CD14-positive monocyte (primary cell): ENCODE data around the gene PIK3R3. TPM values are rescaled to one million over a fixed set of nuclear protein-coding genes. Genes with fewer than 3 reads are reported as not detected.

Experiments used
- DNase-seq, 3 donors: peaks; one replicate each; pipeline ENCODE4 v3.0.0-alpha.2; 2011 to 2022
- H2AFZ ChIP-seq: 2 replicates; pipeline ENCODE4 v1.6.0; 2012; ENCODE audit warnings: mild to moderate bottlenecking, low read depth, low read length, inconsistent platforms; ENCODE audit not compliant: insufficient read depth, poor library complexity, severe bottlenecking
- H3K27ac ChIP-seq, 2 donors: 1 replicate in 1 of 2; 2 replicates in 1 of 2; pipeline ENCODE4 v1.5.1; 2012 to 2013; ENCODE audit warnings: low read length in 2 of 2, control low read depth in 1 of 2, inconsistent platforms in 1 of 2, low read depth in 1 of 2, mild to moderate bottlenecking in 1 of 2
- H3K27me3 ChIP-seq, 2 donors: one replicate each; pipeline versions ENCODE4 v1.6.0 to v1.6.1; 2011 to 2013; ENCODE audit warnings: low read length in 2 of 2; ENCODE audit not compliant: control insufficient read depth in 2 of 2, insufficient read depth in 2 of 2
- H3K36me3 ChIP-seq, 2 donors: replicated peaks in 1 of 2; 1 replicate in 1 of 2; 2 replicates in 1 of 2; pipeline versions ENCODE4 v1.5.1 to v1.6.1; 2012 to 2013; ENCODE audit warnings: low read length in 2 of 2, control low read depth in 1 of 2, inconsistent platforms in 1 of 2, mild to moderate bottlenecking in 1 of 2; ENCODE audit not compliant: insufficient read depth in 2 of 2, control insufficient read depth in 1 of 2
- H3K4me1 ChIP-seq, 2 donors: 1 replicate in 1 of 2; 2 replicates in 1 of 2; pipeline versions ENCODE4 v1.5.1 to v1.6.1; 2012 to 2013; ENCODE audit warnings: low read length in 2 of 2, control low read depth in 1 of 2, inconsistent platforms in 1 of 2, mild to moderate bottlenecking in 1 of 2, moderate library complexity in 1 of 2; ENCODE audit not compliant: insufficient read depth in 2 of 2, control insufficient read depth in 1 of 2
- H3K4me2 ChIP-seq: replicated peaks from 2 replicates; pipeline ENCODE3; 2012; ENCODE audit warnings: low read length, moderate library complexity, mild to moderate bottlenecking; ENCODE audit not compliant: poor library complexity, severe bottlenecking; ENCODE audit errors: extremely low read depth
- H3K4me3 ChIP-seq, 3 experiments: fragments of 200-600 bp in 1 of 3; sonication (generic) in 1 of 3; replicated peaks in 1 of 3; 1 replicate in 2 of 3; 2 replicates in 1 of 3; pipeline ENCODE4 v1.5.1; 2011 to 2013; ENCODE audit warnings: low read length in 3 of 3, mild to moderate bottlenecking in 3 of 3, control low read depth in 2 of 3, low read depth in 2 of 3, inconsistent platforms in 1 of 3, moderate library complexity in 1 of 3
- H3K79me2 ChIP-seq: 2 replicates; pipeline ENCODE4 v1.6.0; 2012; ENCODE audit warnings: mild to moderate bottlenecking, control low read depth, inconsistent platforms, low read length, moderate library complexity; ENCODE audit not compliant: insufficient read depth
- H3K9ac ChIP-seq: 2 replicates; pipeline ENCODE4 v1.6.0; 2017; ENCODE audit warnings: low read length, mild to moderate bottlenecking; ENCODE audit not compliant: insufficient read depth, poor library complexity, severe bottlenecking
- H3K9me3 ChIP-seq, 2 donors: replicated peaks in 1 of 2; 1 replicate in 1 of 2; 2 replicates in 1 of 2; pipeline versions ENCODE4 v1.5.1 to v1.6.1; 2012 to 2013; ENCODE audit warnings: low read length in 2 of 2, control low read depth in 1 of 2; ENCODE audit not compliant: control insufficient read depth in 1 of 2, insufficient read depth in 1 of 2
- H4K20me1 ChIP-seq: 2 replicates; pipeline ENCODE4 v1.6.0; 2012; ENCODE audit warnings: mild to moderate bottlenecking, low read length, control low read depth, moderate library complexity; ENCODE audit not compliant: insufficient read depth
- H3K27ac Mint-ChIP-seq, 7 donors: one replicate each; pipeline ENCODE4 v1.8.0; 2020; ENCODE audit warnings: mild to moderate bottlenecking in 7 of 7, mixed read lengths in 7 of 7, moderate library complexity in 6 of 7, inconsistent platforms in 2 of 7
- H3K27me3 Mint-ChIP-seq, 3 donors: one replicate each; pipeline ENCODE4 v1.8.0; 2021 to 2022; ENCODE audit warnings: low read depth in 3 of 3, mild to moderate bottlenecking in 3 of 3, mixed read lengths in 3 of 3, moderate library complexity in 3 of 3, inconsistent platforms in 1 of 3
- H3K36me3 Mint-ChIP-seq, 2 donors: one replicate each; pipeline ENCODE4 v1.8.0; 2020; ENCODE audit warnings: mixed read lengths in 2 of 2, inconsistent platforms in 1 of 2, mild to moderate bottlenecking in 1 of 2
- H3K4me1 Mint-ChIP-seq: one replicate; pipeline ENCODE4 v1.8.0; 2020; ENCODE audit warnings: mild to moderate bottlenecking, mixed read lengths
- H3K4me3 Mint-ChIP-seq, 2 donors: one replicate each; pipeline ENCODE4 v1.8.0; 2020; ENCODE audit warnings: mild to moderate bottlenecking in 2 of 2, mixed read lengths in 2 of 2, moderate library complexity in 1 of 2
- H3K9me3 Mint-ChIP-seq, 7 donors: one replicate each; pipeline ENCODE4 v1.8.0; 2020 to 2022; ENCODE audit warnings: mixed read lengths in 7 of 7, mild to moderate bottlenecking in 6 of 7, moderate library complexity in 6 of 7, inconsistent platforms in 2 of 7
- WGBS: methylation state at CpG from one replicate; pipeline ENCODE4 v1.1.5; 2013; ENCODE audit warnings: missing lambda C conversion rate; ENCODE audit not compliant: insufficient coverage; 5-methylcytosine and 5-hydroxymethylcytosine counted together
- intact Hi-C, 2 donors: fragments of 100-400 bp; cut with micrococcal nuclease; formaldehyde crosslinking; loops; one replicate each; pipeline versions ENCODE4 v1.15.0 to v1.15.1; 2023
- polyA plus RNA-seq, 3 donors: library from polyadenylated mRNA; depleted of rRNA in 1 of 3; unstranded in 2 of 3; stranded (reverse) in 1 of 3; fragments of 300-500 nt in 2 of 3; fragments of >200 nt in 1 of 3; fragmentation: Illumina TruSeq in 2 of 3; gene quantifications; 1 replicate in 2 of 3; 2 replicates in 1 of 3; pipeline ENCODE4 v1.2.3, GENCODE V29; 2012 to 2021
- TF ChIP-seq, protein P1 (sequence below): fragments of 200-600 bp; IDR thresholded peaks from one replicate; pipeline ENCODE4 v1.8.0; 2022; ENCODE audit warnings: antibody characterized with exemption, mild to moderate bottlenecking

The PIK3R3 gene
- polyA plus RNA-seq, 3 donors = 0.09 to 0.28 (median 0.17) TPM

DNA sequence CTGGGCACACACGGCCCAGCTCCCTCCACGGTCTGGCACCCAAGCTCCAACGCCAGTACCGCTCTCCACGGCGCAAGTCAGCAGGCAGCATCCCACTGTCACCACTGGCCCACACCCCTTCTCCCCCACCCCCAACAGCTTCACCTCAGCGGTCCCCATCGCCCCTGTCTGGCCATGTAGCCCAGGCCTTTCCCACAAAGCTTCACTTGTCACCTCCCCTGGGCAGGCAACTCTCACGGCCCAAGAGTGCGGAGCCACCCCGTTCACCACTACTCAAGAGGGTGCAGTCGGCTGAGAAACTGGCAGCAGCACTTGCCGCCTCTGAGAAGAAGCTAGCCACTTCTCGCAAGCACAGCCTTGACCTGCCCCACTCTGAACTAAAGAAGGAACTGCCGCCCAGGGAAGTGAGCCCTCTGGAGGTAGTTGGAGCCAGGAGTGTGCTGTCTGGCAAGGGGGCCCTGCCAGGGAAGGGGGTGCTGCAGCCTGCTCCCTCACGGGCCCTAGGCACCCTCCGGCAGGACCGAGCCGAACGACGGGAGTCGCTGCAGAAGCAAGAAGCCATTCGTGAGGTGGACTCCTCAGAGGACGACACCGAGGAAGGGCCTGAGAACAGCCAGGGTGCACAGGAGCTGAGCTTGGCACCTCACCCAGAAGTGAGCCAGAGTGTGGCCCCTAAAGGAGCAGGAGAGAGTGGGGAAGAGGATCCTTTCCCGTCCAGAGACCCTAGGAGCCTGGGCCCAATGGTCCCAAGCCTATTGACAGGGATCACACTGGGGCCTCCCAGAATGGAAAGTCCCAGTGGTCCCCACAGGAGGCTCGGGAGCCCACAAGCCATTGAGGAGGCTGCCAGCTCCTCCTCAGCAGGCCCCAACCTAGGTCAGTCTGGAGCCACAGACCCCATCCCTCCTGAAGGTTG is 97.6 kb downstream of the PIK3R3 start:
- 90% methylated on average over 22 of the region's 27 CpGs for WGBS
- no peak overlapping the region for H3K4me2 ChIP-seq
- no peak for DNase-seq
- intact Hi-C loops = no loop called here
- no peak overlapping the region for H3K27ac Mint-ChIP-seq
- no peaks in the 10 kb centered on the region for H3K4me1 Mint-ChIP-seq
- H3K27me3 Mint-ChIP-seq = no peaks in the 10 kb centered on the region
- H3K4me3 ChIP-seq = no peak overlapping the region
- peaks cover 22 to 28% of the 10 kb centered on the region in 2 donors for H3K36me3 ChIP-seq
- no peak overlapping the region for H3K9ac ChIP-seq
- peaks cover 34 to 41% of the 10 kb centered on the region in 2 donors for H3K36me3 Mint-ChIP-seq
- H3K27ac ChIP-seq = no peak overlapping the region
- no peaks in the 10 kb centered on the region for H4K20me1 ChIP-seq
- TF ChIP-seq, protein P1, sequence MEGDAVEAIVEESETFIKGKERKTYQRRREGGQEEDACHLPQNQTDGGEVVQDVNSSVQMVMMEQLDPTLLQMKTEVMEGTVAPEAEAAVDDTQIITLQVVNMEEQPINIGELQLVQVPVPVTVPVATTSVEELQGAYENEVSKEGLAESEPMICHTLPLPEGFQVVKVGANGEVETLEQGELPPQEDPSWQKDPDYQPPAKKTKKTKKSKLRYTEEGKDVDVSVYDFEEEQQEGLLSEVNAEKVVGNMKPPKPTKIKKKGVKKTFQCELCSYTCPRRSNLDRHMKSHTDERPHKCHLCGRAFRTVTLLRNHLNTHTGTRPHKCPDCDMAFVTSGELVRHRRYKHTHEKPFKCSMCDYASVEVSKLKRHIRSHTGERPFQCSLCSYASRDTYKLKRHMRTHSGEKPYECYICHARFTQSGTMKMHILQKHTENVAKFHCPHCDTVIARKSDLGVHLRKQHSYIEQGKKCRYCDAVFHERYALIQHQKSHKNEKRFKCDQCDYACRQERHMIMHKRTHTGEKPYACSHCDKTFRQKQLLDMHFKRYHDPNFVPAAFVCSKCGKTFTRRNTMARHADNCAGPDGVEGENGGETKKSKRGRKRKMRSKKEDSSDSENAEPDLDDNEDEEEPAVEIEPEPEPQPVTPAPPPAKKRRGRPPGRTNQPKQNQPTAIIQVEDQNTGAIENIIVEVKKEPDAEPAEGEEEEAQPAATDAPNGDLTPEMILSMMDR = no peak
- H3K79me2 ChIP-seq = no peaks in the 10 kb centered on the region
- no peaks in the 10 kb centered on the region for H3K27me3 ChIP-seq
- H3K4me3 Mint-ChIP-seq = no peak overlapping the region
- H3K4me1 ChIP-seq = peaks cover 6 to 14% of the 10 kb centered on the region in 2 donors
- no peak overlapping the region for H2AFZ ChIP-seq
- H3K9me3 ChIP-seq = no peaks in the 10 kb centered on the region
- H3K9me3 Mint-ChIP-seq = no peaks in the 10 kb centered on the region

DNA sequence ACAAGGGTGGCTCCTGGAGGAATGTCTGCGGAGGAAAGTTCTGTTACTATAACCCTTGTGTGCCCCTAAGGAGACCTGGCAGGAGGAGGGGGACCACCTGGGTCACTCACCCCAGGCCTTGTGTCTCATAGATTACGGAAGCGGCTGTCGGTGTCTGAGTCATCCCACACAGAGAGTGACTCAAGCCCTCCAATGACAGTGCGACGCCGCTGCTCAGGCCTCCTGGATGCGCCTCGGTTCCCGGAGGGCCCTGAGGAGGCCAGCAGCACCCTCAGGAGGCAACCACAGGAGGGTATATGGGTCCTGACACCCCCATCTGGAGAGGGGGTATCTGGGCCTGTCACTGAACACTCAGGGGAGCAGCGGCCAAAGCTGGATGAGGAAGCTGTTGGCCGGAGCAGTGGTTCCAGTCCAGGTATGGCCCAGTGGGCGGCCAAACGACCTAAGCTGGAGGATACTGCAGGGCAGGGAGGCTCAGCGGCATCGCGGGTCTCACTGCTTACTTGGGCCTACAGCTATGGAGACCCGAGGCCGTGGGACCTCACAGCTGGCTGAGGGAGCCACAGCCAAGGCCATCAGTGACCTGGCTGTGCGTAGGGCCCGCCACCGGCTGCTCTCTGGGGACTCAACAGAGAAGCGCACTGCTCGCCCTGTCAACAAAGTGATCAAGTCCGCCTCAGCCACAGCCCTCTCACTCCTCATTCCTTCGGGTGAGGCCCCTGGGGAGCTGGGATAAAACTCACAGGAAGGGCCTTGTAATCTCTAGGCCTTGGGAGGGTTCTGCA is 101.4 kb downstream of the PIK3R3 start:
- H3K4me1 ChIP-seq = no peaks in the 10 kb centered on the region
- H3K79me2 ChIP-seq = no peaks in the 10 kb centered on the region
- TF ChIP-seq, protein P1 = no peak
- Mint-ChIP-seq H3K4me1 (no peaks in the 10 kb centered on the region), H3K4me3 (no peak overlapping the region), H3K36me3 (peaks cover 58 to 63% of the 10 kb centered on the region in 2 donors), H3K27me3 (no peaks in the 10 kb centered on the region), H3K27ac (peak overlapping the region in 1 of 7 donors; percentile 52), H3K9me3 (no peaks in the 10 kb centered on the region)
- H3K9ac ChIP-seq = no peak overlapping the region
- 98% methylated on average over 21 of the region's 26 CpGs for WGBS
- no peak overlapping the region for H3K4me2 ChIP-seq
- H3K9me3 ChIP-seq = no peaks in the 10 kb centered on the region
- no peak for DNase-seq
- no peak overlapping the region for H3K4me3 ChIP-seq
- no peaks in the 10 kb centered on the region for H3K27me3 ChIP-seq
- intact Hi-C loops = no loop called here
- H3K27ac ChIP-seq = no peak overlapping the region
- H3K36me3 ChIP-seq = peaks cover 40 to 54% of the 10 kb centered on the region in 2 donors
- no peak overlapping the region for H2AFZ ChIP-seq
- H4K20me1 ChIP-seq = no peaks in the 10 kb centered on the region
